Measurements from ENCODE around the gene FOXO4. TPM values are rescaled to one million over a fixed set of nuclear protein-coding genes. Genes with fewer than 3 reads are reported as not detected.

FOXO4 gene
- polyA plus RNA-seq, 3 donors, result 22.5 to 26.0 (median 23.8) TPM

- DNase-seq (ENCODE audit: low read depth in 3 of 3, low spot score in 2 of 3), result no peak
Observed at GRCh38 chrX:71131510-71131909, 35.9 kb downstream of the FOXO4 start.

- no peak for DNase-seq (ENCODE audit: low read depth in 3 of 3, low spot score in 2 of 3)
Observed at GRCh38 chrX:71140440-71140839, 44.8 kb downstream of the FOXO4 start.

GRCh38 chrX:71143508-71143907 lies 47.9 kb downstream of the FOXO4 start:
- DNase-seq (ENCODE audit: low read depth in 3 of 3, low spot score in 2 of 3), result no peak

- no peak for DNase-seq (ENCODE audit: low read depth in 3 of 3, low spot score in 2 of 3)
Observed at GRCh38 chrX:71144651-71145050, 49.0 kb downstream of the FOXO4 start, which contains the start of gene NLGN3. Gene NLGN3, plus strand, starts transcription at chrX:71144841. Its CDS starts 2,909 bp downstream, at chrX:71147750.

GRCh38 chrX:71147496-71148277 lies 52.0 kb downstream of the FOXO4 start:
- DNase-seq (ENCODE audit: low read depth in 3 of 3, low spot score in 2 of 3), result no peak

GRCh38 chrX:71148278-71148663 lies 52.6 kb downstream of the FOXO4 start:
- DNase-seq (ENCODE audit: low read depth in 3 of 3, low spot score in 2 of 3), result no peak

- DNase-seq (ENCODE audit: low read depth in 3 of 3, low spot score in 2 of 3), result no peak
Observed at GRCh38 chrX:71151366-71151765, 55.7 kb downstream of the FOXO4 start.

Other genes starting within 250 kb of the FOXO4 start
- gene TEX11, start 187.1 kb upstream of the FOXO4 start, polyA plus RNA-seq (ENCODE audit: insufficient read length in 3 of 3), result under 1 TPM; 0.08 to 0.18 (median 0.10) TPM
- 1 to 10 TPM; 2.2 to 2.8 (median 2.5) TPM for gene SLC7A3, start 164.8 kb upstream of the FOXO4 start, polyA plus RNA-seq (ENCODE audit: insufficient read length in 3 of 3)
- 10 to 100 TPM; 49.9 to 54.3 (median 53.7) TPM for gene SNX12, start 27.5 kb upstream of the FOXO4 start, polyA plus RNA-seq (ENCODE audit: insufficient read length in 3 of 3)
- gene CXorf65, start 10.9 kb downstream of the FOXO4 start, polyA plus RNA-seq (ENCODE audit: insufficient read length in 3 of 3), result under 1 TPM in 1 of 3 donors, not detected in 2; 0.69 TPM
- 1 to 10 TPM; 1.0 to 1.4 (median 1.2) TPM for gene IL2RG, start 15.7 kb downstream of the FOXO4 start, polyA plus RNA-seq (ENCODE audit: insufficient read length in 3 of 3)
- gene MED12, start 22.7 kb downstream of the FOXO4 start, polyA plus RNA-seq (ENCODE audit: insufficient read length in 3 of 3), result 10 to 100 TPM; 32.0 to 35.3 (median 35.1) TPM
- gene NLGN3, start 49.0 kb downstream of the FOXO4 start, polyA plus RNA-seq (ENCODE audit: insufficient read length in 3 of 3), result 1 to 10 TPM; 3.8 to 4.4 (median 3.9) TPM
- gene GJB1, start 127.4 kb downstream of the FOXO4 start, polyA plus RNA-seq (ENCODE audit: insufficient read length in 3 of 3), result 10 to 100 TPM; 43.3 to 54.0 (median 47.1) TPM
- gene ZMYM3, start 158.3 kb downstream of the FOXO4 start, polyA plus RNA-seq (ENCODE audit: insufficient read length in 3 of 3), result 10 to 100 TPM; 50.6 to 56.7 (median 54.0) TPM
- gene NONO, start 187.8 kb downstream of the FOXO4 start, polyA plus RNA-seq (ENCODE audit: insufficient read length in 3 of 3), result 100 to 1,000 TPM; 614 to 653 (median 631) TPM
- 1 to 10 TPM; 1.2 to 1.3 (median 1.2) TPM for gene ITGB1BP2, start 205.9 kb downstream of the FOXO4 start, polyA plus RNA-seq (ENCODE audit: insufficient read length in 3 of 3)

Data from right renal cortex interstitium (tissue), 3 donors.